Hematopoietic multipotent progenitor cell treated with erythropoietin and hydrocortisone succinate and interleukin-3 and kit ligand, for 6 days (in vitro differentiated cells): ENCODE measurements around the gene ATOH8.

Experiments
- DNase-seq: peaks from one replicate; pipeline ENCODE4 v3.0.0-alpha.2; 2015

ATOH8 gene

DNA sequence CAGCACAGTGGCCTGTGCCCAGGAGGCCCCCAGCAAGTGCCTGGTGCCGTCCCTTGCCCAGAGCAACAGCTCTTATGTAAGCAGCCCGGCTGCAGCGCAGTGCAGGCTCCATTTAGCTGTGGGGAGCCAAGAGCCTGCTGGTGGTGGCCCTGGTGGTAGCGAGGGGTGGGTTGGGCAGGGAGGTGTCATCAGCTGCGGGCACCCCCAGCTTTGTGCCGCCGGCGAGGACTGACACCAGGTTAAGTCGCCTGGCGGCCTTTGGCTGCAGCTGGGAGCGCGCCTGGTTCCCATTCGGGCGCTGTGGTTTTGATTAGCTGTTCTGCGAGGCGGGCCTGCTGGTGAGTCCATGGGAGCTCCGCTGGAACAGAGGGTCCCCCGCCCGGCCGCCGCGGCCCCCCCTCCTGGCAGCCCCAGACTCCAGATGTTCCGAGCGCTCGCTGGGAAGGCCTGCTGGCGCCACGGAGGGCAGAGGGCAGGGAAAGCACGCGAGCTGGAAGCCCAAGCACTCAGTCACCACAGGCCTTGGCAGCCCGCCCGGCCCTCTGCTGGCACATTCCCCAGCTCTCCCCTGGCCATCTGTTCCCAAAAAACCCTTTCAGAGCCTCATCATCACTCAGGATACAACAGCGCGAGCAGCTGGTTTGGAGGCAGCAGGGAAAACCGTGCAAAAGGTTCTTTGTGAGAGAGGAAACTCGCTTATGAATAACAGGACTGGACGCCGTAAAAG is 18.4 kb downstream of the ATOH8 start:
- peak; percentile 79 for DNase-seq

DNA sequence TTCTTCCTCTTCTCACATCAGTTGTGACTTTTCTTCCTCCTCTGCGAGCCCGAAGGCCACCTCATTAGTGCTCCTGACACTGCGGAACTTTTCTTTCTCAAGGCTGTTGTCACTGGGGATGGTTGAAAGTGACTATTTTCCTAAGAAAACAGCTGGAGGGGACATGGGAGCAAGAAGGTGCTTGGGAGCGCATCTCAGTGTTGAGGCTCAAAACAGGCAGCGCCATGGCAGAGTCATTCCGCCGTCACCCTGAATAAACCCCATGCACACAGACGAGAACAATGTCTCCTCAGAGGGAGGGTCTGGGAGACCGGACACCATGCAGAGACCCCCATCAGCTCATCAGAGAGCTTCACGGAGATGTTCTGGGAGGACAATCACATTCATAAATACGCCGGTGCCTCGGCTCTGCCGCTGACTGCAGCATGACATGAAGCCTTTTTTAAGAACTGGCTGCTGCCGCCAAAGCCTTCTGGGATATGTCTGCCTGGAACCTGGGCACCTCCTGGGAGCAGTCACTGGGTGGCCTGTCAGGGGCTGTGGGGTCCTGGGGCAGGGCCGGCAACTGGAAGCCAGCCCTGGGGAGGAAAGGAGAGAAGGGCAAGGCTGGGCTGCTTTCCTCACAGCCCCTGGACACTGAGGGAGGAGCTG is 19.2 kb downstream of the ATOH8 start:
- DNase-seq = no peak

DNA sequence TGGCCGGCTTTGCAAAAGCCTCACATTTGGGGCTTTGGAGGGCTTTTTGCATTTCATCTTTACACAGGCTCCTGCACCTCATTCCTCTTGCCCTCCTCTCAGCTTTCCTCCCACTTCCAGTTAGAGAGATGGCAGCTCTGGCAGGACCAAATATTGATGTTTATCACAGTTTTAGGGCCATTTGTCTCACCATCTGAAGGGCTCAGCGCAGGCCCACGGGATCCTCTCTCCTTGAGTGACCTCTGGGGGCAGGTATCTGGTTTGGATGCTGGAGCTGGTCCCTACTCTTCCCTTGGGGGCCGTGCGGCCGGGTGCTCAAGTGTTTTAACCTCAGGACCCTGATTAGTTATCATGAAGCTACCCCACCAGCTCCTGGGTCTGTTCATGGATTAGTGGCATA is 19.9 kb downstream of the ATOH8 start:
- DNase-seq = no peak

DNA sequence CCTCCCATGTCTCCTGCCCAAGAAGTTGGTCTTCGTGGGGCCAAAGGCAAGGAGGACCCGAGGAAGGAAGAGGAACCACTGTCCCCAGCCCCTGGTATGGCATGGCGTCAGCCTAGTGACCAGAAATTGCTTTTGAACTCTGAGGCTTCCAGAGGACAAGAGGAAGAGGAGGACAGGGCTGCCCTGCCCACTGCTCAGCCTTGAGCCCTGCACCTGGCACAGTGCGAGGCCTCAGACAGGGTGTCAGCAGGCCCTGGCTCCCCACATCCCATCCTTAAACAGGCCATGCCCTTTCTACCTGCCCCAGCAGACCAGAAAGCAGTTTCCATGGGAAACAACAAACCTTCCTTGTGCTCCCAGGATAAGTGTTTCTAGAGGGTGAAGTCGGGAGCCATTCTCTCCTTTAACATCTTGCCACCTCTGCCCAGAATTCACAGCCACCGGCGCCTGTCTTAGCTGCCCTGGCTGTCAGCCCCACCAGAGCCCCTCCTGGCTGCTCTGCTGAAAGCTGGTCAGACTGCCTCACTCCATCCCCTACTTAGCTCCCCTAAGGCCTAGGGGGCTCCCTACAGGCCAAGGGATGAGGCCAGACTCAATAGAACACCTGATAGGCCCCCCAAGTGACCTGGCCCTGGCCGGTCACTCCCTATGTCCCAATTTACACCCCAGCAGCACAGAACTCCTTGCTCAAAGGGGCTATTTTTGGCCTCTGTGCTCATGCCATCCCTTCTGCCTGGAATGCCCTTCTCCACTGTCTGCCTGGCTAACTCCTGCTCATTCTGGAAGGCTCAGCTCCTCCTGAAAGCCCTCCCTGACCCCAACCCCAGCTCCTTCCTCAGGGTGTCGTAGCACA is 20.6 kb downstream of the ATOH8 start:
- DNase-seq = no peak

DNA sequence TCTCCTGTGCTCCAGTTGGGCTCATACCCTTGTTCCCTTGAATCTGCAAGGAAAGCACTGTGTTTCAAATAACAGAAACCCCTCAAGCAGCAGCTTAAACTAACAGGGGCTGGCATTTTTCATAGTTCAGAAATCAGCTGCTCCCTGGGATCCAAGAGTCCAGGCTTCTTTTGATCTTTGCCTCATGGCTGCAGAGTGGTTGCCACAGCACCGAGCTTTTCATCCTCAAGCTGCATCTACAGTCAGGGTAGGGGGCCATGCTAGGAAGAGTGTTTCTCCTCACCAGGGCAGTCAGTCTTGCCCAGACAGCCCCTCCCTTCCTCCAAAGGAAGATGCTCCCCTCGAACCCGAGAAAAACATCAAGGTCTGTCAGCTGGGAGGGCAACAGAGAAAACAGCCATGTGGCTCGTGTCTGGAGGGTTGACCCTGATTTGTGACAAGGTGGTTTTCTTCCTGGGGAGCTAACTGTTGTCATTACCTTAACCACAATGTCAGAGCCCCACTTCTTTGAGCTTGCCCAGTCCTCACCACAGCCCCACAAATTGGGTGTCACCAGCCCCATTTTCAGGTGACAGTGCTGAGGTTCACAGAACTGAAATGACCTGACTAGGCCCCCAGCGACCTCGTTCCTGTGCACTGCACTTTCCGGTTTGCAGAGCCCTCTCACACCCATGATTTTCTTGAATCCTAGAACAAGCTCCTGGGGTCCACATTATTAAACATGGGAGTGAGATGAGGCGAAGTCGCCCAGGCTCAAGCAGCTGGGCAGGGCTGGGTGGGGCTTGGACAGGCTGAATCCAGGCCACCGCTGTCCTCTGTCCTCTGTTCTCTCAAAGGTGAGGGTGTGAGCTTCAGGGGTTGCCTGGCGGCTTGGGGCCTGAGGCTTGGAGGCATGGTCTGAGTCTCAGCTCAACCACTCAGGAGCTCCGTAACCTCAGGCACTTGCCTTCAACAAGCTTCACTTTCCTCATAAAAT is 21.9 kb downstream of the ATOH8 start:
- no peak for DNase-seq

DNA sequence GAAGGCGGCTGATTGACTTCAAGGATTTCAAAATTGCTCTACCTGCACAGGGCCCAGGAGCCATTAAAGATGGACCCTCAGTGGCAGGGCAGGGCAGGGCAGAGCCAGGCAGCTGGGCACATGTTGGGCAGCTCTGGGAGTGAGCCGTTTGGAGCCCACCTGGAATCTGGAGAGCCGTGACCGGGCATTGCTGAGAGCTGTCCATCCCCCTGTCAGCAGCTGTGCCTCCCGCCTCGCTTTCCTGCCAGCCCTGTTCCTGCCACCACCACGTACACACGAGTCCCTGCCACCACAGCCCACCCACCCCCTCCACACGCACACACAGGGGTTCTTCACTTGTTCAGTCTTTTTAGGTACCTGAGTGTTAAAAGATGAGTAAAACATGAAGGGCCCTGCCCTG is 22.9 kb downstream of the ATOH8 start:
- no peak for DNase-seq

DNA sequence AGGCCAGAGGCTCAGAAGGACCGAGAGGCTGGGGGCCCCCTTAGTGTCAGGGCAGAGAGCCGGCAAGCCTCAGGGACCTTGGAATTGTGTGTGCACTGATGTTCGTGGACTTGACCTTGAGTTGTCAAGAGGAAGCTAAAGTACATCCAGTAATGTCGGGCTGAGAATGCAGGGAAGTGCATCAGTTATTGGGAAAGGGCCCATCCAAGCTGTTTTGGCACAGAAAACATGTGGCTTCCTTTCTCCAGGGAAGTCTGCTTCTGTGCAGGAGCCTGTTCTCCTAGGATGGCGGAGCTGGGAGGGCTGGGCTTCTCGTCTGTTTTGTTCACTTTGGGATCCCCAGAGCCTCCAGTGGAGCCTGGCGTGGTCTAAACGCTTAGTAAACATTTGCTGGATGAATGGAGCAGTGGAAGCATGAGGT is 23.7 kb downstream of the ATOH8 start:
- no peak for DNase-seq

DNA sequence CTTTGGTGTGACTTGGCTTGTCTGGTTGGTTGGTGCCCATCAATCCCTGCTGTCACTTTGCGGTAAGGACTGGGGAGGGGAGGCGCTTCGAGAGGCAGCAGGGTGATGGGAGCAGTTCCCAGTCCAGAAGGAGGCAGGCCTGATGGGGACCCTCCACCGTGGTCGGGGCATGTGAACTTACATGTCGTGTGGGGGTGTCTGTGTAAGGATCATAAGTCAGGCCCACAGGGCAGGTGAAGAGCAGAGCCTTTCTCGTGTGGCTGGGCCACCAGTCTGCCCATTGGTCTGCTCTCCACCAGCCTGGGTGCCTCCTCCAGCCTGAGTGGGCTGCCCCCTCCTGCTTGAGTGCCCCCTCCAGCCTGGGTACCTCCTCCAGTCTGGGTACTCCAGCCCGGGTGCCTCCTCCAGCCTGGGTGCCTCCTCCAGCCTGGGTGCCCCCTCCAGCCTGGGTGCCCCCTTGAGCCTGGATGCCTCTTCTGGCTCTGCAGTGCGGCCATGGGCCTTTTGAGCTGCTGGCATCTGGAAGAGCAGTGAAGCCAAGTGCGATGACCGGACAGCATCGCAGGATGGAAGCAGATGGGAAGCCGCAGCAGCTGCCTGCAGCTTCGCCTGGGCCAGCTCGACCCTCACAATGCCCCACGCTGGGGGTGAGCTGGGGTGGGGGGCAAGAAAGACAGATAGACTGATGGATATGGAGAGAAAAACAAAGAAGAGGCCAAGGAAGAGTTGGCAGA is 25.0 kb downstream of the ATOH8 start:
- no peak for DNase-seq

DNA sequence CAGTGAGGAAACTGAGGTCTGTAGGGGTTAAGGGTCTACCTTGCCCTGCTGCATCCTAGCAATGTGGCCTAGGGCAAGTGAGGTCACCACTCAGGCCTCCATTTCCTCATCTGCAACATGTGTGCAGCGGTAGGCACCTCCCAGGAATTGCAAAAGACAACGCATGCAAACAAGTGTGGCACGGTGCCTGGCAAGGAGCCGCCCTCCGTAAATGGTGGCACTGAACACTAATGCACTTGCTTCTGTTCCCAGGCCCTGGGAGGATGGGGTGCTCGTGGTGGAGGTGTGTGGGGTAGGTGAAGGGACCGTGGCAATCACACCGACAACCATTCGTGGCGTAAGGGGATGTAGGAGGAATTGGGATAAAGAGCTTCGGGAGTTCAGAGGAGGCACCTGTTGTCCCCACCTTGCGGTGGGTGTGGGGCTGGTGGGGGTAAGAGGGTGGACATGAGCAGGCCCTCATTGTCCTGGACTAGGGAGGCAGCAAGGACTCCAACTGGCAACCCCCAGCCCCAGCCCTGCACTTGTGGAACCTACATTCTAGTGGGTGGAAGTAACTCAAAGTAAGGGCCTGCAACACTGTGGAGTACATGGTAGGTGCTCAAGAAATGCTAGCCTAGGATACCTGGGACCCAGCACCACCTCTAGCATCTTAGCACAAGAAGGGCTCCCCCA is 26.0 kb downstream of the ATOH8 start:
- no peak for DNase-seq

DNA sequence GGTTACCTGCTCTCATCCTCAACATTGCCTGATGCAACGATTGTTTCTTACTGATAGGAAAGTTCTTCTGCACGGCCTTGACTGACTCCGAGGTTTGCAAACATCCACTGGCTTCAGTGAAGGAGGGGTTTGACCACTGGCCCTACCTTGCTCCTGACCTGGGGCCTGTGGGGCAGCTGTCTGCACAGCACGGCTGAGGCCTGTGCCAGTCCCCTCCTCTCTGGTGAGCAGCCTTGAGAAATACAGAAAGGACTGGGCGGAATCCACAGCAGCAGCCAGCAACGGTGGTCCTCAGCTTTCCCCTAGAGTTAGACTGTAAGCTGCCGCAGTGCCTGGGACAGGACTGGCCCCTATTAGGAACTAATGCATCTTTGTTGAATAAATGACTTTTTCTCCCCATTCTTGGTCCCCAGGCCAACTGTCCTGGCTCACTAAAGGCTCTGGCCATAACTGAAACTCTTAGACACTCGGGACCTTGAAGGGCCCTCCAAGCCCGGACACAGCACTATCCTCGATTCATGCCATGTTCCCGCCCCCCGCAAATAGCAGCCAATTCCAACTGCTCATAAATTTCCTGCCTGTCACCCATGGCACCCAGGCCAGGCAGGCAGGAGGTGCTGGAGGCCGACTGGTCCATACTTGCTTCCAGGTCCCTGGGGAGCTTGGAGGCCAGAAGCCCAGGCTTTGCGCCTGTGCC is 26.7 kb downstream of the ATOH8 start:
- no peak for DNase-seq

DNA sequence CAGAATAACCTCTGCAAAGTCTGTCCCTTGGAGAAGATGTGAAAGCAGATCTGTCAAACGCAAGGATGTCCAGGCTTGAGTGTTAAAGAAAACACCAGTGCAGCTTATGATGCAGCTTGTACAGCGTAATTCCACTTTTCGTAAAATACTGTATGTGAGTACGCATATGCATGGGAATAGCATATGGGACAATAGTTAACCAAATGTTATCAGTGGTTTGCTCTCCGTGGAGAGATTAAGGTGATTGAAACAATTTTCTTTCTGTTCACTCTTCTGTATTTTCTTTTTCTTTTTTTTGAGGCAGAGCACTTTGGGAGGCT is 27.2 kb downstream of the ATOH8 start:
- DNase-seq = no peak

DNA sequence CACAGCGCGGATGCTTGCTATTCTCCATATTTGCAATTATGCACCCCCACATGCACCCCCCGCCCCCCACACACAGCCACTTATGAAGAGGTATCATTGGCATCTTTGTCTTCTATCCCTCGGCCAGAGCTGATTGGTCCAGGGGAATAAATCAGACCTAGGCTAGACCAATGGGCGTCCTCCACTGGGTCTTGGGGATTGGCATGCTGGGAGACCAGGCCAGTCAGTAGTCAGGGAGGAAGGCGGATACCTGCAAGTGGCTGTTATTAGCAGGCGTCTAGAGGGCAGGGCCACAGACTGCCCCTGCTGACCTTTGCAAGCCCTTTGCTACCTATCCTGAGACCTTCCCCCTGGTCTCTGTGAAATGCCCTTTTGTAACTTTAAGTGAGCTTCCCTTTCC is 30.0 kb downstream of the ATOH8 start:
- DNase-seq = no peak

DNA sequence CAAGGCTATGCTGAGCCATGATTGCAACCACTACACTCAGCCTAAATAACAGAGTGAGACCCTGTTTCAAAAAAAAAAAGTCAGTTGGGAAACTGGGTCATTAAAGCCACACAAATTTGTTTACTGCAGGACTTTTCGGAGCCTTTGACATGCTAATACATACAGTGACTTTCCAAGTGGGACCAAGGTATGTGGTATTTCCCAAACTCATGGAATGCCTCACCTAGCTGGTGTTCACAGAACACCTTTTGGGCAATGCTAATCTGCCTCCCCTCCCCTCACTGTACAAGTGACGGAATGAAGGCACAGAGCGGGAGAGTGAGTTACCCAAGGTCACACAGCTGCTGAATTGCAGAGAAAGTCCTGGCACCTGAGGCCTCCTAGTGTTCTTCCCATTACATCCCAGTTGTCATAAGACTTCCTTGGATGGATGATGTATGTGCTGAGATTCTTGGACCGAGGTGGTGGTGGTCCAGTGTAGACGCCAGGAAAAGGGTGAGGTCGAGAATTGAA is 30.7 kb downstream of the ATOH8 start:
- no peak for DNase-seq

DNA sequence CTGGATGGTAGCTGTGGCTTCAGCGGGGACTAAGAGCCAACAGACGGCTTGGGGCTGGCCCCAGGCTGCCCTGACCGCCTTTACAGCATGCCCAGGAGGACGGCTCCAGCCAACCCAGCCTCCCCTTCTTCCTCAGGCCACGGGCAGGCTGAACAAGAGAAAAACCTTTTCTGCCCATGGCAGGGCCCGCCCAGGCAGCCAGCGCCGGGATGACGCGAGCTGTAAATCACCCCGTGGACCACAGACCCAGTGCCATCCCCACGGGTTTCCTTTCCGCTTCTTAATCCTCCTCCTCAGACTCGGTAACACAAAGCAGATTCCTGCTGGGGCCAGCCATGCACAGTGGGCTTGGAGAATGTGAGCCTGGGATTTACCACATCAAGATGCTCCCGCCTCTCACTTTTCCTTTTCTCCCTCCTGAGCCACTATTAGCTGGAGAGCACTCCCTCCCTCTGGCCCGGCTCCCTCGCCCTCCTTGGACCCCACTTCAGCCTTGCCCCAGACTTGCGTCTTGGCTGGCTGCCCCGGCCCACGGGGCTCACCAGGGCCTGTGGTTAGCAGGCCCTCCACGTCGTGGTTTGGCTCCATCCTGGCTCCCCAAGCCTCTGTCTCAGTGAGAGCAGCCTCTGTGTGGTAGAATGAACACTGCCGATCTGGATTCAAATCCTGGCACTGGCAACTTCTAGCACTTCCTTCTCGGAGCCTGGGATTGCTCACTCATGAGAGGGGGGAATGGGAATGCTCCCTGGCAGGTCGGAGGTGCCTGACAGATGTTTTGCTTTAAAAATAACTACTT is 31.4 kb downstream of the ATOH8 start:
- DNase-seq = peak; percentile 41

DNA sequence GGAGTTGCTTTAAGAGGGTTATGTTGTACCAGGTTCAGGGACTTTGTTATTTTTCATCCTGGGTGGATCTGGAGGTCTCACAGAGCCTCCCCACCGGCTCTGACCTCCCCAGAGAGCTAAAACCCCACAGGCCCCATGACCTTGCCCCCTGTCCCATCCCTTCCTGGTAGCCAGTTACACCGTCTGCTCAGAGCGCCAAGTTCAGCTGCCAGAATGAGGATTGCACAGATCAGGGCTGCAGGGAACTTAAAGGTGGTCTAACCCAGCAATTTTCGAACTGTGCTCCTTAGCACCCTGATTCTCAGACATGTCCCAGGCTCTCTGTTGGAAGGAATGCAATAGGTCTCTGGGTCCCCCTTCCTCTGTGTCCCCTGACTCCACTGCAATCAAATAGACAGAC is 32.1 kb downstream of the ATOH8 start:
- DNase-seq = no peak

DNA sequence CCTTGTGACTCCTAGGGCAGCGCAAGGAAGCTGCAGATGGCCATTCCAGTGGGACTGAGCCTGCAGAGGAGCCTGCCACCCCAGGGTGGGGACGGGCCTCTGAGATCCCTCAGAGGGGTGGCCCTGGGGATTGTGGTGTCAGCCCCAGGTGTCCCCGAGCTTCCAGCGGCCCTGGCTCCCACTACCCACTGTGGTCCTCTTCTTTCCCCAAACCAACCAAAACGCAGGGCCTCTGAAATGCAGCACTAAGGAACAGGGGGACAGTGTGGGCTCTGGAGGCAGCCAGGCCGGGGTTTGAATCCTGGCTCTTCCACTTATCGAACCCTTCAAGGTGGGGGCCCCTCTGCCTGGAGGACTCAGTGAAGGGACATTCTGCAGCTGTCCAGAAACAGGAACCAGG is 32.7 kb downstream of the ATOH8 start:
- no peak for DNase-seq

DNA sequence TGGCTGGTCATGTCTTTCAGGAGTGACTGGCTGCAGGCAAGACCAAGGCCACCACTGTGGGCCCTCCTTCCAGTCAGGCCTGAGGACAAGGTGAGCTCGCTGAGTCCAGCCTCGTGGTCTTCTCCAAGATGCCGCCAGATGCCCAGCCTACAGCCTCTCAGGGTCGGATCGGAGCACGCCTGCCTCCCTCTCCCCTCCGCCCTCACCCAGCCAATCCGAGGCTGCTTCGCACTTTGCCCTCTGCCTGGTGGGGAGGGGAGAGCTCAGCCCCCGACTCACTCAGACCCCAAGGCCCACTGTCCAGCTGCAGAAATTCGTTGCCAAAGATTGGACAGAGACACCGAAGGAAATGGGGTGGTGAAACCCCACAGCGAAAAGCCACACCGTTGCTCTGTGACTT is 33.1 kb downstream of the ATOH8 start:
- DNase-seq = no peak

DNA sequence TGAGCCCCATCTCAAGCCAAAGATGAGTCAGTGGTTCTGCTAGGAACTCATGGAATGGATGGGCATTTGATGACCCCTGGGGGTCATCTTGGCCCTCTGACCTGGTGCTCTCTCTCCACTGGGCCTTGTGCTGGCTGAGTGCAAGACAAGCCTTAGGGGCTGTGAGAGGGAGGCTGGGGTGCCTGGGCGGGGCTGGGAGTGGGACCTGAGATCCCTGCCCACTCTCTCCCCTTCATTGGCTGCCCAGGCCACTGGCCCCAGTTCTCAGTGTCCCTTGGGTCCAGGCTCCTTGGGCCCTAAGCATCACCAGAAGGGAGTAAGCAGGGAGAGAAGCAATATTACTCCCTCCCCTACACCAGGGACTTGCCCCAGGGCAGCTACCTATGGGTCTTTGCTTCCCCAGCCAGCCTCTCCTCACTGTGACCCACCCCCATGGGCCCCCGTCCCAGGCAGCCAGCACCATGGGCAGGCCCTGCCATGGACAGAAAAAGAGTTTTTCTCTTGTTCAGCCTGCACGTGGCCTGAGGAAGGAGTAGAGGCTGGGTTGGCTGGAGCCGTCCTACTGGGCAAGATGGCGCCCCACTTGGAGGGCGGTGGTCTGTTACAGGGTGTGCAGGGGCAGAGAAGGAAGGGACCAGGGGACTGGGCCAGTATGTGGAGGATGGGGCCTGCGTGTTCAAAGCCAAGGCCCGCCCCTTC is 33.6 kb downstream of the ATOH8 start:
- DNase-seq = no peak

DNA sequence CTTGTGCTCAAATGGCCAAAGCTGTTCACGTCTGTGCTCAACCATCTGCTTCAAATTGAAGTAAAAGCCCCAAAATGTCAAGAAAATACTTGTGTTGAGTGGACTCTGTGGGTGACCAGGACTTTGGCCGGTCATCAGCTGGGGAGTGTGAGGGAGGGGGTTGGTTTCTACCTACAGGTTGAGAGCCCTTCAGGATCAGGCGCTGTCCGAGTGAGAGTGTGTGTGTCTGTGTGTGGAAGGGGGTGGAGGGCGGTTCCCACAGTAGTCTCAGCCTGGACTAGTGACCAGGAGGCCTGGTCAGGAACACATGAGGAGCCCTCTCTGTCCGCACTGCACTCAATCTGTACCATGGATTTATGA is 34.2 kb downstream of the ATOH8 start:
- no peak for DNase-seq
